ENCODE measurements around the gene P2RX3.

P2RX3 gene

DNA sequence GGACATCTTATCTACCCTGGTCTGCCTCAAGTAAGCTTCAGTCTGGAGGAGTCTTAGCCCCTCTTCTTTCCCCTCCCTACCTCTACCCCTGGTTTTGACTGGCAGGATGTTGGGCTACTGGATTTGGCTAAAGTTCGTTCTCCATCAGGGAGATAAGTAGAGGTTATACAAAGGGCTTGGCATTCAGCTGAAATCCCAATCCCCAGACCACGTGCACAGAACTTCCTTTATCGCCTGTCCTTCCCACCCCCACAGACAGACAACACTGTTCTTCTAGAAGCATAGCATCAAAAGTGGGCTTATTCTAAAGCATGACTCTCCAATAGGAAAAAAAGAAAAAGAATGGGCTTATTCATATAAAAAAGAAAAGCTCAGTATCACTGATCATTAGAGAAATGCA is 35.0 kb downstream of the P2RX3 start:
- DNase-seq (ENCODE audit: low spot score), result no peak

DNA sequence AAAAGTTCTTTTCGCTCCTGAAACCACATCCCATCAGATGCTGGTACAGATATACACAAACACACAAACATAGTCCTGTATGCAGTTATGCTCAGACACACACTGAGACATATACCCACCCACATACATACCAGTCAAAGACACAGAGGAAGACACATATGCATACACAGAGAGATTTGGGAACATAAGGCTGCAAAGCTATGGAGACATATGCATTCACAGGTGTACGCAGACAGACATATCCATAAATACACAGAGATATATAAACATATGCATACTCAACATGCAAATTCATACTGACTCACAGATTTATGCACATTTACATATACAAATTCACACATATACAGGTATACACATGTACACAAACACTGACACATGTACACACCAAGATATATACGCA is 36.8 kb downstream of the P2RX3 start:
- DNase-seq (ENCODE audit: low spot score), result no peak

DNA sequence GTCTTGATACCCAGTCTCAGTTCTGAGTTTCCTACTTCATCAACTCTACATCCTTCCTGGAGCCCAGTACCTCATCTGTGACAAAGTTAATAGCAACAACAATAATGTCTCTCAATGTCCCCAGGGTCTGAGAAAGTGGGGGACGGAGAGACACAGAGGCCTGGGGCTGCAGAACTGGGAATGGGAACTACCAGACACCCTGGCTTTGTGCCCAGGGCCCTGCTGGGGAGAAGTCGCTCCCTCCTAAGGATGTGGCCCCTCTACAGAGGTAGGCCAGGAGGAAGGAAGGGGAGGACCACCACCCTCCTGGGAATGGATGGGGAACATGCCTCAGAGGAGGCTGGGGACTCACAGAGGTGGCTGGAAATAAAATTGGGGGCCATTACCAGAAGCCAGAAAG is 37.3 kb downstream of the P2RX3 start:
- no peak for DNase-seq (ENCODE audit: low spot score)

- no peak for DNase-seq (ENCODE audit: low spot score)
These were observed 38.2 kb downstream of the P2RX3 start for GRCh38 chr11:57376095-57377090.

- no peak for DNase-seq (ENCODE audit: low spot score)
These were observed 39.0 kb downstream of the P2RX3 start for GRCh38 chr11:57377107-57377506.

DNA sequence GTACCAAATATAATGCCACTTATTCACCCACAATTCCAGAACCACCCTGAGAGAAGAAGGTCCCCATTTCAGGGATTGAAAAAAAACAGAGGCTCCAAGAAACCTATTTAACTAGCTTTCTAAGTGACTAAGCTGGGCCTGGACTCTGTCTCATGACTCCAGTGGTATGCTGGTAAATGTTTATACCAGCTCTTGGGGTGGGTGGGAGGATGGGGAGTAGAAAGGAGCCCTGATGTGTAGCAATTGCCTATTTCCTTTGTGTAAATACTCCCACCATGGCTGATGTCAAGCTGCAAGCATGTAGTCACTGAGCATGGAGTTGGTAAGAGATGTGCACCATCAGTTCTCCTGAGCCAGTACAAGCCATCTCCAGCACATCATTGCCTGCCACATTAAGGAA is 40.0 kb downstream of the P2RX3 start:
- DNase-seq (ENCODE audit: low spot score), result no peak

DNA sequence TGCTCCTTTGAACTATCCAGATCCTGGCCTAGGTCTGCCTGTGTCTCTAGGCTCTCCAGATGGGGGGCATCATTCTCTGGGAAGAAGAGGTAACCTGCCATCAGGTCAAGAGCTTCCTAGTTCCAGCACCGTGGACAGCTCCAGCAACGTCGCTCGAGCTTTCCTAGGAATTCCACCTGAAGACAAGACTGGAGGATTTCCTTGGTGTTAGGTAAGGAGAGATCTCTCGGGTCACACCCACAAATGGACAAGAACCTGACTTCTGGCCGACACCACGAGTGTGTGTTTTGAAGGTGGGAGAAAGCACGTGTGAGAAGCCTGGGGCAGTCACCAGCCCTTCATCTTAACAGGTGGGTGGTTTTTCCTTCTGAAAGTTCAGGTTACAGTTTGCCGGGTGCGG is 41.6 kb downstream of the P2RX3 start:
- DNase-seq (ENCODE audit: low spot score), result no peak

DNA sequence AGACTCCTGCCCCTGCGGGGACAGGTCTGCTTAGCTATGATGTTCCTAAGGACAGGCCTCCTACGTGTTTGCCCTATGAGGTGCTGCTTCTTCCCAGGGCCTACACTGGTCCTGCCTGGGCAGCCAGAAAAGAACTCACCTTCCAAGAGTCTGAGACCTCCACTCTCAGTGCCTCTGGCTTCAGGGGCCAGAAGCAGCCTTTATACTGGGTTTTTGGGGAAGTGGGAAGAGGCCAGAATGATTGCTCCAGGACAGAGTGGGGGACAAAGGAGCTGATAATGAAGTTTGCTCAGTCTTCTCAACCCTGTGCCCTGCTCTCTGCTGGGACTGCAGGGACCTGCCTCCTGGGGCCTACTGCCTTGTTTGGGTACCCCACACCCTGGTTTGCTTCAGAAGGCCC is 42.8 kb downstream of the P2RX3 start, which contains the start of gene PRG3:
Gene PRG3, minus strand, starts transcription at position 176 of the 400 bp plus-strand sequence. CDS start 442 bp downstream, outside the sequence.
- DNase-seq (ENCODE audit: low spot score), result no peak

GRCh38 chr11:57386178-57386940 is 48.2 kb downstream of the P2RX3 start:
- no peak for DNase-seq (ENCODE audit: low spot score)

DNA sequence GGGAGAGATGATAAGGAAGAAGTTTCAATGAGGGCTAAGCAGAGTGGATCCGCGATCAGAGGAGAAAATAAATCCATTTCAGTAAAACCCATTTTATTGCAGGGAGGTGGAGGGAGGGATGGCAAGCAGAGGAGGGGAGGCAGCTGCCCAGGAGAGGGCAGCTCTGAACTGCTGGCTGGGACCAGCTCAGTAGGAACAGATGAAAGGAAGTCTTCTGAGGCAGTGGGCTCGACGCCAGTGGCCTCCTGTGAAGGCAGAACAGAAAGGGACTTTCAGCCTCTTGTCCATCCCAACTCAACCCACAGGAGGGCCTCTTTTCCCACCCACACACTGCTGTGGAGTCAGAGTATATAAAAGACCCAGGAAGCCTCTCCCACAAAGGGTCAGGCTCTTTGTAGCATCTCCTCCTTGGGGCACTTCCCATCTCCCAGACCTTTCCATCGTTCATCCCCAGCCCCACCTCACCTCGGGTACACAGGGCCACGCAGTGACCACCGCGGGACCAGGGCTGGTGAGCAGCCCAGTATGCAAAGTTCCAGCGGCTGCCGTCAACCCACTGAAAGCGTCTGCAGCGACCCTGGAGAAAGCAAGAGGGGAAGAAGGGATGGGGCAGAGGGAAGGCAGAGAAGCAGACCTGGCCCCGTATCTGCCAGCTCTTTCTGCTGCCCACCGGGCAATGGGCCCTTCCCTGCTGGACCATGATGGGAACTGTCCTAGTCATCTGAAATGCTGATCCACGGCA is 49.3 kb downstream of the P2RX3 start:
- DNase-seq (ENCODE audit: low spot score), result no peak

DNA sequence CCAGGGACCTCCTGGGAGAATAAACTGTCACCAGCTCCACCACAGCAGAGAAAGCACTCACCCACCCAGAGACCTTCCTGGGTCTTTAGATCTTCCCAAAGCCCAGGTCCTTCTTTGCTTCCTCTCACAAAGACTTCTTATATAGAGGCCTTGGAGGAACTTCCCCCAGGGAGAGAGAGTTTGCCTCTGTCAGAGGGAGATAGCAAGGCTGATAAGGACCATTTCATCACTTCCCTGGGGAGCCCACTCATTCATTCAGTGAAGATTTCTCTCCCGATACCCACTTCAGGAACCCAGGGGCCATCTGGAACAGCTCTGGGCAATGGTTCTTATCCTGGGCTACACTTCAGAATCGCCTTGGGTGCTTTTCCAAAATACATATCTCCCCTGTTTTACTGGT is 52.4 kb downstream of the P2RX3 start, which contains the start of gene PRG2:
Gene PRG2, minus strand, starts transcription at position 116 of the 400 bp plus-strand sequence. CDS start 706 bp downstream, outside the sequence.
- DNase-seq (ENCODE audit: low spot score), result no peak

DNA sequence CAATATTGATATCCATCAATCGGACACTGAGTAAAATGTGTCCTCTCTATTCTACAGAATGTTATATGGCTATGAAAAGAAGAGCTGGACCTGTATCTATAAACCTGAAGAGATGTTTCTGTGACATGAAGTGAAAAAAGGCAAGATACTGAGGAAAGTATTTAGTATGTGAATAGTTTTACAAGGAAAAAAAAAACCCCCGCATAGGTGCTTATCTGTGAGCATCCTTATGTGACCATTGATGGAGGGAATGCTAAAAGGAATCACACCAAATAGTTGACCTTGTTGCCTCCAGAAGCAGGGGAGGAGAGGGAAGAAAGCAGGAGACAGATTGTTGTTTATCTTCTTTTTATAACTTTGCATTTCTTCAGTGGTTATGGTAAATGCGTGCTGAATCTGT is 53.0 kb downstream of the P2RX3 start:
- no peak for DNase-seq (ENCODE audit: low spot score)

DNA sequence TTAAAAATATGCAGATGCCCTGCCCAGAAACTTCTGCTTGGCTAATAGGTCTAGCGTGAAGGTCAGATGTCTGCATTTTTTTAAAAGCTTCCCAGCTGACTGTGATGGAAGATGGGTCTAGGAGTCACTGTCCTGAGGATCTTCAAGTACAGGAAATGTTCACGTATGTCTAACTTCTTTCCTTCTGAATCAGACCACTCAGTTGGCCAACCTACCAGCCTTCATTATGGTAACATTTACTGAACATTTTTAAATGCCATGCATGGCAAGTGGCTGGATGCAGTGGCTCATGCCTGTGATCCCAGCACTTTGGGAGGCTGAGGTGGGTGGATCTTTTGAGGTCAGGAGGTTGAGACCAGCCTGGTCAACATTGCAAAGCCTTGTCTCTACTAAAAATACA is 53.4 kb downstream of the P2RX3 start:
- DNase-seq (ENCODE audit: low spot score), result no peak

DNA sequence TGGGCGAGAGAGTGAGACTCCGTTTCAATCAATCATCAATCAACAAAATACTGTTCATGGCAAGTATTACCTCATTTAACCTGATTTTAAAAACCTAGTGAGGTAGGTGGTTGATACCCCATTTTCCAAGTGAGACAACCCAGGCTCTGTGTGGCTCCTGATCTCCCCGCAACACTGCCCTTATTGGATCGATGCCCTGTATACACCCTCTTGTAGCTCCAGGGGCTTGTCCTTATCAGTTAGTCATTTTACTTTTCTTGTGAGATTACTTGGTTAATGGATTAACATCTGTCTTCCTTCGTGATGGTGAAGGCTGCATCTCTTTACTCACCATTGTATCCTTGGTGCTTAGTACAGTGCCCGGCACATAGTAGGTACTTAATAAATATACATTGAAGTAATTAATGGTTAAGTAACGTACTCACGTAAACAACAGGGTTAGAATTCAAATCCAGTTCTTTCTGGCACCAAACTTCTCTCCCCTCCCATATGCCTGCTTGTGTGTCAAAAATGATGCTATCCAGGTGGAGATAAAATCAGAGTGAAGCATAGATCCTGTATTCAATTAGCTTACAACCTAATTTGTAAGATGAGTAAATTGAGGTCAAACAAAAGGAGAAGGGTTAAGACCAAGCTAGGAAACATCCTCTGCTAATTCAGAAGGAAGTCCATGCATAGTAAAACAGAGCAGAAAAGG is 54.1 kb downstream of the P2RX3 start:
- no peak for DNase-seq (ENCODE audit: low spot score)

- DNase-seq (ENCODE audit: low spot score), result no peak
These were observed 54.6 kb downstream of the P2RX3 start for GRCh38 chr11:57392763-57393105.

GRCh38 chr11:57394203-57394965 is 56.2 kb downstream of the P2RX3 start:
- DNase-seq (ENCODE audit: low spot score), result no peak

- no peak for DNase-seq (ENCODE audit: low spot score)
These were observed 57.9 kb downstream of the P2RX3 start for GRCh38 chr11:57395905-57396623.

- DNase-seq (ENCODE audit: low spot score), result no peak
These were observed 58.6 kb downstream of the P2RX3 start for GRCh38 chr11:57396744-57397143.

DNA sequence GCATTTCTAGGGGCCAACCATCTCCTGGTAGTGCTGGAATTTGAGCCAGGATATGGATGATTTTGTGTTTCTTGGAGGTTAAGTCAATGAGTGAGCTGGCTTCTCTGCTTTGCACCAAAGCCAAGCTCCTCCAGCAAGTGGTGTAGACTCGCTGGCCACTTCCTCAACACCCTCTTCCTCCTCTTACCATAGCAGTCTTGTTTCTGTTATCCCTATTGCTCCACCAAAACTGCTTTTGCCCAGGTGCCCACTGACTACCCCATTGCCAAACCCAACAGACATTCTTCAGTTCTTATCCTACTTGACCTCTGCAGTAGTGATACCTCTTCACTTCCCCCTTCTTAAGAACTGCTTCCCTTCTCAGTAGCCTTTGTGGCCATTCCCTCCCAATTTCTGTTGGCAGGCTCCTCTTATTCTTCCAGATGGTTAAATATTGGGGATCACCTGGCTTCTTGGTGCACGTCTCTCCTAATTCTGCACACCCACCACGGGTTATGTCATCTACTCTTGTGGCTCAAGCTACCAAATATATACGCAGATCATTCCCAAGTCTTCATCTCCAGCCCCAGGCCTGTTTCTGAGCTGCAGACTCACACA is 59.3 kb downstream of the P2RX3 start:
- no peak for DNase-seq (ENCODE audit: low spot score)

DNA sequence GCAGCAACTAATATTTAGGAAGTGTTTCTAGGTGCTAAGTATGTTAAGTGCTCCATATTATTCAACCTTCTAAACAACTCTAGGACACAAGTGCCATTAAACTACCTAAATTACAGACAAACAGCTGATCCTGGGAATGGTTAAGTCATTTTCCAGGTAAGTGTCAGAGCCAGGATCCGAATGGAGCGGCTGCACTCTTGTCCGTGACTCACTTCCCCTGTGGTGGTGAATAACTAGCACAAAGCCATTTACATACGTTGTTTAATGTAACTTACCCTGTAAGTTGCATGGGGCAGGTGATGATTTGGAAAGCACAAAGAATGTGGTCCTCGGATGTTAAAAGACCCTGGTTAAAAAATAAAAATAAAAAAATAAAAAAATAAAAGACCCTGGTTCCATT is 61.1 kb downstream of the P2RX3 start:
- no peak for DNase-seq (ENCODE audit: low spot score)
